ENCODE data around the gene AR.

Gene AR

GRCh38 chrX:67563469-67564448 is 19.9 kb downstream of the AR start:
- DNase-seq (ENCODE audit: low read depth in 2 of 2), result no peak

GRCh38 chrX:67564475-67564874 is 20.7 kb downstream of the AR start:
- DNase-seq (ENCODE audit: low read depth in 2 of 2), result no peak

GRCh38 chrX:67568769-67569168 is 24.9 kb downstream of the AR start:
- no peak for DNase-seq (ENCODE audit: low read depth in 2 of 2)

GRCh38 chrX:67570839-67571238 is 27.0 kb downstream of the AR start:
- DNase-seq (ENCODE audit: low read depth in 2 of 2), result no peak

- DNase-seq (ENCODE audit: low read depth in 2 of 2), result no peak
Observed at GRCh38 chrX:67574696-67575095, 30.9 kb downstream of the AR start.

GRCh38 chrX:67582436-67582835 is 38.6 kb downstream of the AR start:
- DNase-seq (ENCODE audit: low read depth in 2 of 2), result no peak

GRCh38 chrX:67583171-67583570 is 39.4 kb downstream of the AR start:
- no peak for DNase-seq (ENCODE audit: low read depth in 2 of 2)

GRCh38 chrX:67585401-67585800 is 41.6 kb downstream of the AR start:
- DNase-seq (ENCODE audit: low read depth in 2 of 2), result no peak

- DNase-seq (ENCODE audit: low read depth in 2 of 2), result no peak
Observed at GRCh38 chrX:67587946-67588624, 44.3 kb downstream of the AR start.

GRCh38 chrX:67596839-67597790 is 53.3 kb downstream of the AR start:
- no peak for DNase-seq (ENCODE audit: low read depth in 2 of 2)

- DNase-seq (ENCODE audit: low read depth in 2 of 2), result no peak
Observed at GRCh38 chrX:67599532-67599931, 55.7 kb downstream of the AR start.

- no peak for DNase-seq (ENCODE audit: low read depth in 2 of 2)
Observed at GRCh38 chrX:67601771-67602170, 58.0 kb downstream of the AR start.

GRCh38 chrX:67604979-67605703 is 61.3 kb downstream of the AR start:
- DNase-seq (ENCODE audit: low read depth in 2 of 2), result no peak

GRCh38 chrX:67607466-67607865 is 63.6 kb downstream of the AR start:
- DNase-seq (ENCODE audit: low read depth in 2 of 2), result no peak

GRCh38 chrX:67610282-67610681 is 66.5 kb downstream of the AR start:
- DNase-seq (ENCODE audit: low read depth in 2 of 2), result no peak

GRCh38 chrX:67612231-67612630 is 68.4 kb downstream of the AR start:
- no peak for DNase-seq (ENCODE audit: low read depth in 2 of 2)

- DNase-seq (ENCODE audit: low read depth in 2 of 2), result no peak
Observed at GRCh38 chrX:67613366-67613765, 69.5 kb downstream of the AR start.

GRCh38 chrX:67613996-67614395 is 70.2 kb downstream of the AR start:
- DNase-seq (ENCODE audit: low read depth in 2 of 2), result no peak

GRCh38 chrX:67614423-67614822 is 70.6 kb downstream of the AR start:
- no peak for DNase-seq (ENCODE audit: low read depth in 2 of 2)

- no peak for DNase-seq (ENCODE audit: low read depth in 2 of 2)
Observed at GRCh38 chrX:67619253-67619652, 75.4 kb downstream of the AR start.

GRCh38 chrX:67622053-67622585 is 78.3 kb downstream of the AR start:
- DNase-seq (ENCODE audit: low read depth in 2 of 2), result no peak

All from stimulated activated CD4-positive, alpha-beta T cell treated with anti-CD3 and anti-CD28 coated beads, Interleukin-12 subunit alpha, Interleukin-12 subunit beta, amount 100 ng/mL, for 24 hours (primary cell).